Dedifferentiated amniotic fluid mesenchymal stem cell (primary cell): ENCODE data around the gene ARHGEF12.
A peak's percentile ranks its signal among the peaks of the same experiment; 100 is the strongest.

Experiments
- DNase-seq: peaks from one replicate; pipeline ENCODE4 v3.0.0-alpha.2; 2016; ENCODE audit errors: extremely low spot score

The ARHGEF12 gene

GRCh38 chr11:120339394-120339890 lies 3.2 kb downstream of the ARHGEF12 start:
- no peak for DNase-seq

DNA sequence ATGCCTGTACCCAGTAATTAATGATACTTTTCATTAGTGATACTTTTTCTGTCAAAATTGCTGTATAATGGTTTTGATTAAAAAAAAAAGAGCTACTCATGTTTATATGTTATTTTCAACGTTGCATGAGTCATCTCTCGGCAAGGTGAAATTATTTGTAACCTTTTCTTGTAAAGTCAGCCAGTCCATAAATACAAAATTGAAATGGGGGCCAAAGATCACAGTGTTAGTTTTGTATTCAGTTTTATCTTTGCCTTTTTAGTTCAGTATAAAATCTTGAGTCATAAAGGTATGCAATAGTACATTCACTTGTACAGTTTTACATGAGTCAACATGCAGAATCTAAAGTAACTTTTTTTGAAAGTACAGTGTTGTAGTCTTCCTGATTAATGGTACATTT lies 4.3 kb downstream of the ARHGEF12 start:
- DNase-seq: no peak

DNA sequence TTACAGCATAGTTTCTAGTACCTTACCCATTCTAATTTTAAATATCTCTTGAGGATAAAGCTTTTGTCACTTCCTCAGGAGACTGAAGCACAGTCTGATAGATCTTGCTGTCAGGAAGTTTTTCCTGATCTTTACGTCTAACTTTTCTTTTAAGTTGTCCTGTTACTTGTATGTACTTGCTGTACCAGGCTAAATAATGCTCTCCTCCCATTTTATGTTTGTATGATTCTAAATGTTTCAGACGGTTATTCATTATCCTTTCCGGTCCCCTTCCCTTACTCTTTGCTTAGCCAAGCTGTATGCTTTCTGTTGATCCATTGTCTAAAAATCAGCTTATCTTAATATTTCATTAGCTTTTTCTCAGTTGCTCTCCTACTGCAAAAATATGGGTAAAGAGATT lies 6.0 kb downstream of the ARHGEF12 start:
- DNase-seq: no peak

DNA sequence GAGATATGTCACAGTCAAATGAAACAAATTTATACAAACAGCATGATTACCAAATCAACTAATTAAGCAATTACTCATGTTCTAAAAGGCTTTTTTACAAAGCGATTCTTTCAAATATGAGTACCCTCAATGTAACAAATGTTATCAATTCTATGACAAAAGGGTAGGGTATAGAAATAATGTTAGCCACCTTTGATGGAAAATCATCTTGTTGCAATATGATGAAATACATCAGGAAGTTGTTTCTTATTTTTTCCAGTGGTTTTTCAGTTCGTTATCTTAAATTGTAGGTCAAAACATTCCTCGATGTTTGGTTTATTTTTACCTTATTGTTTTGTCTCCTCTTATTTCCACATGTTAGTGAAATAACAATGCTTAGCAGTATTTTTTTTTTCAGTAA lies 6.5 kb downstream of the ARHGEF12 start:
- DNase-seq: no peak

DNA sequence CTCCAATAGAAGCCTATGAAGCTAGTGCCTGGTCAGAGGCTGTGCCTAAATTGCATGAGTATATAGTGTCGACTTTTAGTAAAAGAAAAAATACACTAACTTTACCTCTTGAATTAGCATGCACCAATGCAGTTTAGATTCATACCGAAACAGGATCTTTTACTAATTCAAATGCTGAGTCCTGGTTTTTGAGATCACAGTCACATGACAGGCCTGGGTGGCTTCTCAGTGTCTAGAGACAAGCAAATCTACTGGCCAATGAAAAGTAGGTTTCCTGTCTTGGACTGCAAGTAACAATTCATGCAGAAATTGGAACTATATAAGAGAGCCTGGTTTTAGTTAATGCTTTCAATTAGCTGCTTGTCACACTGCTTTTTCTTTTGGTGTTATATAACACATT lies 7.2 kb downstream of the ARHGEF12 start:
- DNase-seq: no peak

DNA sequence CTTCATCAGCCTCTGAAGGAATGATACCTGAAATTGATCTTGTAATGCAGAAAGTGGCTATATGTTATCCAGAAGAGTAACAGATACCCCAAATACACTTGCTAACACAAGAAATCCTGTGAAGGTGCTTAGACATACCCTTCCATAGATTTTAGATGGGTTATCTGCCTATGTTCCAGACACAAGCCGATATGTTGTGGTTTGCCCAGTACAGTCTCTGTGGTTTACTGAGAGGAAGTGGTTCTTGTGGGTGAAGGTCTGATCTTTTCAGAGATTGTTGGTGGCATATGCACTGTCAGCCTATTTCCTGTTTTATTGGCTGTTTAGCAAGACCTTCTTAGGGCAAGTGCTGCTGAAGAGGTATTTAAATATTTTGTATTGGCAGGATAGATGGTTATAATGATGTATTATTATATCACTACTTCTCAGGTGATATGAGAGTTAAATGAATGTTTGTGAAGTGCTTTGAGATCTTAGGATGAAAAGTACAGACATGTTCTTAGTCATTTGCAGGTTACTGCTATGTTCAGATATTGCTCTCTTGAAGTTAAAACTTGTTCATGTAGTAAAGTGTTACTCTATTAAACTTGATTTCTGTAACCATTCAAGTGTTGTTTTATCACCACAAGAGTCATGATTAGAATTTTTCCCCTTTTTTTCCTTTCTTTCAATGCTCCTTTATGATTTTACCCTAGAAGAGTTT lies 8.2 kb downstream of the ARHGEF12 start:
- DNase-seq: no peak

- DNase-seq: no peak
These were observed 10.0 kb downstream of the ARHGEF12 start for GRCh38 chr11:120346233-120346632.

DNA sequence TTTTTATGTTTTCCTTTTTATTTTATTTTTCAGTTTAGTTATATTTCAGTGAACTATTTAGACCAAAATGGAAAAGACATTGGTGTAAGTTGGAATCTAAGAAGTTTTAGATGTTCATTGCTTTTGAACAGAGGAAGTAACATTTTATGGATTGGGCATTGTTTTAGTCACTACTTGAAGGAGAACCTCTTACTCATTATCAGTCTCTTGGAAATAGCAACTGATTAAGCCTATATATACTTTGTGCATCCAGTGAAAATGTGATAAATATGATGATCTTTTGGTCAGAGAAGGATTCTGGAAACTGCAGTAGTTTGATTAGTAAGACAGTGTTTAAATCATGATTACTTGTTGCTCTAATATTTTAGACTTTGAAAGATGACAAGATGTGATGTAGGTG lies 14.4 kb downstream of the ARHGEF12 start:
- DNase-seq: no peak

DNA sequence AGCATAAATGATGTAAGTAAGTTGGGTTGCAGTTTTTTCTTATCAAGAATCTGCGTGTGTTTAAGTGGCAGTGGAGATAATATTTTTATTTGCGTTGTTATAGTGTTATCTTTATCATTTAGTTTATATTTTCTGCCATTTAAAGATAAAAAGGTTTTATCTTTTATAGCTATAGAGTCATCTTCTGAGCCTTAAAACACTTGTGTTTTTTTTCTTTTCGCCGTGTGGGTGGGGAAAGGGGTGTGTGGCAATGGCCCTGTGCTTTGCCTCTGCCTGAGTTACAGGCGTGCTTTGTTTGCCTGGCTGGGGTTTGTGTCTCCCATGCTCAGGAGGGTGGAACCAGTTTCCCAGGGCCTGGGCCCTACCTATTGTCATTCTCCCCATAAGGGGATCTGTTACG lies 16.2 kb downstream of the ARHGEF12 start:
- no peak for DNase-seq

GRCh38 chr11:120354068-120354467 lies 17.9 kb downstream of the ARHGEF12 start:
- DNase-seq: no peak

GRCh38 chr11:120354779-120355178 lies 18.6 kb downstream of the ARHGEF12 start:
- DNase-seq: no peak

GRCh38 chr11:120357620-120358019 lies 21.4 kb downstream of the ARHGEF12 start:
- no peak for DNase-seq

GRCh38 chr11:120358729-120359128 lies 22.5 kb downstream of the ARHGEF12 start:
- DNase-seq: no peak

DNA sequence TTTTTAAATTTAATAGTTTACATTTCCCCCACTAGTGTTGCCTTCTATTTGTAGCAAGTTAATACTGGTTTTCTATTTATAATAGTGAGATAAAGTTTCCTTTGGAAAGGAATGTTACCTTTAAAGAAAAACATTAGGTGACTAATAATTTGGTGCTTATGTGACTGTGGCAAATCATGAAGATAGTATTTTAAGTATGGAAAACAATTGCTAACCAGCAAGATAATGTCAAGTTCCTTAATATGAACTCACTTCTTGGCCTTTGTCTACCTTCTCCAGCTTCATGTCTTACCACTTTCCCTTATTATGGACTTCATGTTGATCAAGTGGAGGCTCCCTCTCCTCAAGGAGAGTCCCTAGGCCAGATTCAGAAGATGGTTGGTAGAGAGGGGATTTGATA lies 27.2 kb downstream of the ARHGEF12 start:
- no peak for DNase-seq

DNA sequence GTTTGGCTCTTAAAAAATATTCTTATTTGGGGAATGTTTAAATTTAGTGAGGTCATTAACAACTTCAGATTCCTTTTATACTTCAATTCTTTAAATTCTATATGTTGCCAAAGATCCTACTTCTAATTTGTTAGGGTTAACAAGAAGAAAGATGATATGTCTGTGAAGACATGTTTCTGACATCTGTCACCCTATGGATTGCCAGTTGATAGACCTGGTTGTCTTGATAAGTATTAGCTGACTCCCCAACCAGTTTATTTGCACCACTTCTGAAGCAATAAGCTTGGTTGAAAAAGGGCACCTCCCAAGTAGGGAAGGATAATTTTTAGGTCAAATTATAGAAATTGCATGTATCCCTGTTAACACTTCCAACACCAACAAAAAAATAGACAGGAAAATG lies 29.3 kb downstream of the ARHGEF12 start:
- DNase-seq: no peak

DNA sequence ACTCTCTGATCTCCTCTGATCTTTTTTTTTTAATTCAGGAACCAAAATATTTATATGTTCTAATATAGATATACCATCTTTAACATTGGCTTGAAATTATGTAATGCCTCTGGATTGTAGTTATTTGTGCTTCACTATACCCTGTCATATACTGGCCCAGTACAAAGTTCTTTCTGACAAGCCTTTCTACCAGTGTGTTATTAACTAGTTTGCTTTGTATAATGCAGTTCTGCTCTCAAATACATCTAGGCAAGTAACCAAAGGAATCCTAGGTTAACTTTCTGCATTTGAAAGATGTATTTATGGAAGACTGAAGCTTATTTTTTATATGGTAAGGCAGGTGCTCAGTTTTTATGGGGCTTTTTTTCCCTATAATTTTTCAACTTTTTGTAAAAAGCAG lies 36.1 kb downstream of the ARHGEF12 start:
- DNase-seq: no peak

- no peak for DNase-seq
These were observed 38.9 kb downstream of the ARHGEF12 start for GRCh38 chr11:120375076-120375475.

- no peak for DNase-seq
These were observed 40.5 kb downstream of the ARHGEF12 start for GRCh38 chr11:120376547-120377182.

DNA sequence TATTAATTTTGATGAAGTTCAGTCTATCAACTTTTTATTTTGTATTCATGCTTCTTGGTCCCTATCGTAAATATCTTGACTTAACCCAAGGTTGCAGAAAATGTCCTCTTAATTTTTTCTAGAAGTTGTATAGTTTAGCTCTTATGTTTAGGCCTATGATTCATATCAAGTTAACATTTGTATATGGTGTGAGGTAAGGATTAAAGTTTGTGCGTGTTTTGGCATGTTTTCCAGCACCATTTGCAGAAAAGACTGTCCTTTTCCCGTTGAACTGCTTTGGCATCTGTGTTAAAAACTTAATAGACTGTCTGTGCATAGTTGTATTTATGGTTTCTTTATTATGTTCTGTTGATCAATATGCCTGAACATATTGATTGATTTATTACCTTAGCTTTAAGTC lies 42.3 kb downstream of the ARHGEF12 start:
- no peak for DNase-seq

DNA sequence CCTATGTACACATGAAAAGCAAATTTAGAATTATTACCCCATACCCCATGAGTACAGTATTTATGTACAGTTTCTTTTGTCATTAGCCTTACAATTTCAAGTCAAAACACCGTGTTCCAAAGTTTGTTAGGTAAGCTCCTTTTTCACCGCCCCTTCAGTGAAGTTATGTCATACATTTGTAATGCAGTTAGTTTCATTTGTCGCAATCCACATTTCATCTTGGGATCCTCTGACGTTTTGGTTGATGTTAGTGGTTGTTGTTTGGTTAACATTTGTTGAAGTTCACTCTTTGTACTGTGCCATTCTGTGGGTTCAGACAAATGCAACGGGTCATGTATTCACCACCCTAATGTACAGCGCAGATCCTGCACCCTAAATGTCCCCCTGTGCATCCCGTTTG lies 45.2 kb downstream of the ARHGEF12 start:
- DNase-seq: no peak

- no peak for DNase-seq
These were observed 47.4 kb downstream of the ARHGEF12 start for GRCh38 chr11:120383518-120384155.

DNA sequence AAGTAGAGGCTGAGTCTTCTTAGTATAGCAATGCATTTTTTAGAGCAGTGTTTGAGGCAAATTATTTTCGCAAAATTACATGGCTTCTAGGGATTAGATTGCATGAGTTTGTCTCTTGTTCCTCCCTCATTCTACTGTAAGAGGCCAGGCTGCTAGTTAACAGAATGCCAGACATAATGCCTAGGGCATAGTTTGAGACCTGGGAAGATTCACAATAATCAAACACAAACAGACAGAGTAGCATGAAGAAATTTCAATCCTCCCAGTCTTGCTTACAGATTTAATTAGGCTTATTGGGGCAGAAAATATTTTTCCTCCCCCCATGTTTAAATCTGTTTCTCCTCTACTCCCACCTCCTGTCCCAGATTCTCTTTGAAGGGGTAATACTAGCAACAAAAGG lies 48.3 kb downstream of the ARHGEF12 start:
- DNase-seq: peak; percentile 28

DNA sequence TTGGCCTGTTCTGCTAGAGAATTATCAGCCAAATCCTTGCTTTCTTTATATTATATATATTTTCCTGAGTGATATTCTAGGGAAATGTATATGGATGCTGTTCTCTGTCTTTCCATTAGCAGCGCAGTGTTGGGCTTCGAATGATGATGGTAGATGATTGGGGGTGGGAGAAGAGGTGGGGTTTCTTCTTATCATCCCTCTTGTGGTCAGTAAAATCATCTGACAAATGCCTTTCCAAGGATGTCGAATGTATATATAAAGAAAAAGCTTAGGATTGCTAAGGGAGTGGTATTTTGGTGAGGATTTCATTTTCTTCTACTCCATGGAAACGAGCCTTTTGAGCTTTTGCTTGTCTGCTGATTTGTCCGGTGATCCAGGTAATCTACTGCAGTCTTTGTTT lies 48.9 kb downstream of the ARHGEF12 start:
- DNase-seq: no peak
